GM18520 (cell line): ENCODE results near the gene PRRX1.

Experiments
- ATAC-seq: cut with Tn5 transposase; IDR thresholded peaks from one replicate; pipeline ENCODE4 v1.9.1; 2021; ENCODE audit not compliant: unreplicated experiment

The PRRX1 gene

DNA sequence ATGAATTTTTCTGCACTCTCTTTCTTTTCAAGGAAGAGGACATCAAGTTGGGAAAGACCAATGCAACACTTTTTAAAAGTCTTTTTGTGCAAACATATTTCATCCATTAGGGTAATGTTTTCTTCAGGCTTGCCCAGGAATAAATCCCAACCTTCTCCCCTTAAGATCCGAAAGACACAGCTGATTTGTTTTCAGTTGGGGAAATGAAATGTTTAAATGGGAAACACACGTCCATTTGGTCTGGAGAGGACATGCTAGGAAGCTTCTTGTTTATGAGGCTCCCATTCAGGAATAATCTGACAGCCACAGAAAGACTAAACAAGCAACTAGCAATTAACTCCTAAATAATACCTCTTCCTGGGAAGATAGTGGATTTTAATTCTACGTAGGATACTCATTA, 91.9 kb downstream of the PRRX1 start:
- ATAC-seq, result no peak

DNA sequence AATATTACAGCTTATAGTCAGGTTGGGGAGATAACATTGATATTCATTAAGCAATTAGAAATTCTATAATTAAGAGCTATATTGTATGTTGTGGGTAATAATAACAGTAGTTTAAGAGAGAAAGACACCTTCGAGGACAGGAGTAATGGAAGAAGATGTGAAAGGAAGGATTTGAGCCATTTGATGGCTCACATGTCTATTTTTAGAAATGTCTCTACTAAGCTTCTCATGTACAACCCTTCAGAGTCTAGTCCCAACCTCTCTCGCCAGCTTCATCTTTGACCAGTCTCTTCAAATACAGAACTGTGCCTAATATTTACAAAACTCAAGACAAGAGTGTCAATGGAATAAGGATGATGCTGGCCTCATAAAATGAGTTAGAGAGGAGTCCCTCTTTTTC, 95.1 kb downstream of the PRRX1 start:
- ATAC-seq, result no peak

DNA sequence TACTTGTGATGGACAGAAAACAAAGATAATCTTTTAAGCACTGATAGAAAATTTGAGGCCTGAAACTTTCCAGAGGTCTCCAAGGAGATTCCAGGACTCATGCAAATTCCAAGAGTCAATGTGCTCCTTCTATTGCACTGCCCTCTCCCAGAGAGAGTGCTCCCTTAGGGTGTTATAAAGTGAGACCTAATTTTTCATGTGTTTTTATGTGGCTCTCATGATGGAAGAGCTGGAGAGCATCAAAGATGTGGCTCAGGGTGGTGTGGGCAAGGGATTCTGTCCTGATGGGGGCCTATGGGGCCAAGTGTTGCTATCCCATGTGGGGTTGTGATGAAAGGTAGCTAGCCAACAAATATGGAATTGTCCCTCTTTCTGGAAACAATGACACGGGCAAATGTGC, 101.3 kb downstream of the PRRX1 start:
- no peak for ATAC-seq

GRCh38 chr1:170765712-170766330, 101.9 kb downstream of the PRRX1 start:
- no peak for ATAC-seq

DNA sequence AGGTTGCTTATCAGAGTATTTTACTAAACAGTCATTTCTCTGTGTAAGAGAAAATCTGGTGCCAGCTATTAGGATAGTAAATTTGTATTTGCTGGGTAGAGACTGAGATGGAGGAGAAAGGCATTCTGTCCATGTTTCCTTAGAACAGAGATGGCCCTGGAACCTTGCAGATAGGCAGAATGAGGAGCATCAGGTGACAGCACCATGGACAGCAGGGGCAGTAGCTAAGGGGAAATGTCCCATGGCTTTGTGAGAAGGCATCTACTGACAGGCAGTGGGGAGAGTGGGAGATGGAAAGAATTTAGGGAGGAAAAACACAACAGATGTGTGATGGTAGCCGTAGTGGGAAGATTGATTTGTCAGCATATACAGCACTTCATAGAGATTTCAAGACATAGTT, 105.0 kb downstream of the PRRX1 start:
- ATAC-seq, result no peak

DNA sequence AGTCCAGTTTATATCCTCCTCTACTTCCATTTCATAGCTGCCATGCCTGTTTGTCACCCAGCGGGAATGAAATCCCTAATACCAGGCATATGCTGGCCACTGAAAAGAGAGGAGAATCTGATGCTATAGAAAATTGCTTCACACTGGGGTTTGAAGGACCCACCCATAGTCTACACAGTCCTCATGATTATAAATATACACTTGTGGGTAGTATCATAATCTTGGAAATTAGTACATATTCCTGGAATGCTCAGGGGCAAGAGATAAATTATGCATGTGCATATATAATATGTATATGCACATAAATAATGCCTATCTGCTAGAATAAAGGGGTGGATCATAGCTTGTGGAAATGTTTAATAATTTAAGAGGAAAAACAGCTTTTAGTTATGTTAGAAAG, 105.8 kb downstream of the PRRX1 start:
- no peak for ATAC-seq

- ATAC-seq, result no peak
Observed at GRCh38 chr1:170770254-170770653, 106.3 kb downstream of the PRRX1 start.

DNA sequence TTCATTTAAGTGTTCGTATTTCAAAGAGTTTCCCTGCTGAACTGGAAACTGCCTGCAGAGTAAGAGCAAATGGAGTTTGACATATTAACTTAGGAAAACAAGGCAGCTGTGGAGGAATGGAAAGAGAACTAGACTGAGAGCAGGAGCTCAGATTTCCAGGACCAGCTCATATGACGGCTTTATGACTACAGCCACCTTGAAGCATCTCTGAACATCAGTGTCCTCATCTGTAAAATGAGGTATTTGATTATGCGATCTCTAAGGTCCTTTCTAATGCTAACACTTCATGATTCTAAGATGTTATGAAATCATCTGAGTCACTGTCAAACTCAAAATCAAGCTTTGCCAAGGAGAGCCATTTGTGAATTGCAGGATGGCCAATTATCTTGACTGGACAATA, 112.3 kb downstream of the PRRX1 start:
- ATAC-seq, result no peak

DNA sequence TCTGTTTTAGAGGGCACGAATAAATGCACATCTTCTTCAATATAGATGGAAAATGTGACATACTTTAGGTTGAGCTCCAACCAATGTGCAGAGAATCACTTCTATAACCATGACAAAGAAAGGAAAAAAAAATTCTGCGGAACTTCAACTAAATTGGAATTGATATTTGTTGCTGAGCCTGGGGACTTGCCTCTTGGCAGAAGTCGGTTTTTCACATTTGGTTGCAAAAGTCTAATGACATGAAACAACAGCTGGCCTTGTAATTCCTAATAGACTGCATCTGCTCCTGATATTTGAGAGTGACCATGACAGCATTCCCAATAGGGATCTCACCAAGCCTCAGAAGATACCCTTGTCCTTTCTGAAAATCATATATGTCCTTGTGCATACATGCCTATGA, 112.8 kb downstream of the PRRX1 start:
- ATAC-seq, result no peak
